ENCODE results near the gene LGR6. TPM values are rescaled to one million over a fixed set of nuclear protein-coding genes. Genes with fewer than 3 reads are reported as not detected.

Gene LGR6
- total and polyA plus RNA-seq, 2 donors (not counting 1 experiment from before 2014, with no cell fraction given), result 0.28 TPM; not detected in 1

- Histone ChIP-seq H3K36me3 (replicated peaks in 1 of 2; ENCODE audit: control extremely low read depth in 1 of 2, control insufficient read depth in 1 of 2, extremely low read depth in 1 of 2, insufficient read depth in 2 of 2, low read length in 1 of 2) (no peaks in the 10 kb centered on the region), H3K4me2 (replicated peaks; ENCODE audit: low read depth, low read length, poor library complexity, severe bottlenecking) (no peak overlapping the region), H3K27ac (ENCODE audit: low read length in 2 of 2) (no peak overlapping the region), H3K4me3 (ENCODE audit: control extremely low read depth in 1 of 5, extremely low read depth in 1 of 5, insufficient read depth in 1 of 5, low read depth in 2 of 5, low read length in 4 of 5) (no peak overlapping the region), H3K9me3 (ENCODE audit: control extremely low read depth in 1 of 3, control insufficient read depth in 2 of 3, insufficient read depth in 1 of 3, low read length in 2 of 3) (no peaks in the 10 kb centered on the region), H3K9ac (ENCODE audit: low read length) (no peak overlapping the region), H3K27me3 (replicated peaks in 1 of 4; ENCODE audit: control extremely low read depth in 1 of 4, control insufficient read depth in 3 of 4, insufficient read depth in 4 of 4, low read length in 3 of 4) (peaks cover 0 to 26% (median 4%) of the 10 kb centered on the region in 4 experiments), H4K20me1 (ENCODE audit: control insufficient read depth, insufficient read depth, low read length, poor library complexity, severe bottlenecking) (no peaks in the 10 kb centered on the region), H3K79me2 (ENCODE audit: control insufficient read depth, insufficient read depth, low read length) (no peaks in the 10 kb centered on the region), H2AFZ (ENCODE audit: insufficient read depth, low read depth, low read length, poor library complexity, severe bottlenecking) (no peak overlapping the region), H3K4me1 (ENCODE audit: control insufficient read depth in 2 of 2, insufficient read depth in 2 of 2, low read length in 2 of 2) (peaks cover 6 to 13% of the 10 kb centered on the region in 2 donors)
- CTCF ChIA-PET, result interaction anchor here (0.5 to 2.0 kb wide), 3 partner anchors 10 to 520 kb away, joined by 3 to 9 read pairs (median 4); no protein-coding TSS in a partner anchor
- 6% methylated on average over 8 of the region's 16 CpGs for WGBS (ENCODE audit: insufficient coverage)
- Mint-ChIP-seq H3K4me1 (peaks cover 20% of the 10 kb centered on the region), H3K27ac (no peak overlapping the region), H3K9me3 (ENCODE audit: insufficient read depth) (no peaks in the 10 kb centered on the region), H3K27me3 (peaks cover 50% of the 10 kb centered on the region), H3K4me3 (no peak overlapping the region)
- POLR2A ChIA-PET, result no interaction called here
- intact Hi-C loops (cut with micrococcal nuclease), result no loop called here
- TF ChIP-seq CTCF (IDR thresholded peaks at IDR 0.05) (no peak), EZH2 (IDR thresholded peaks at IDR 0.05; ENCODE audit: borderline replicate concordance, insufficient read depth, low read depth, low read length, poor library complexity, severe bottlenecking) (no peak)
- ATAC-seq (ENCODE audit: low read depth) (no peak), DNase-seq (no peak)
These were observed 5.7 kb downstream of the LGR6 start for GRCh38 chr1:202199040-202199889.

- 93% methylated on average over 4 of the region's 4 CpGs for WGBS (ENCODE audit: insufficient coverage)
- Mint-ChIP-seq H3K4me3 (no peak overlapping the region), H3K27me3 (peaks cover 42% of the 10 kb centered on the region), H3K27ac (no peak overlapping the region), H3K9me3 (ENCODE audit: insufficient read depth) (no peaks in the 10 kb centered on the region), H3K4me1 (peaks cover 11% of the 10 kb centered on the region)
- Histone ChIP-seq H3K79me2 (ENCODE audit: control insufficient read depth, insufficient read depth, low read length) (no peaks in the 10 kb centered on the region), H3K4me1 (ENCODE audit: control insufficient read depth in 2 of 2, insufficient read depth in 2 of 2, low read length in 2 of 2) (peaks cover 5 to 7% of the 10 kb centered on the region in 2 donors), H3K9me3 (ENCODE audit: control extremely low read depth in 1 of 3, control insufficient read depth in 2 of 3, insufficient read depth in 1 of 3, low read length in 2 of 3) (no peaks in the 10 kb centered on the region), H4K20me1 (ENCODE audit: control insufficient read depth, insufficient read depth, low read length, poor library complexity, severe bottlenecking) (no peaks in the 10 kb centered on the region), H3K9ac (ENCODE audit: low read length) (no peak overlapping the region), H3K4me2 (replicated peaks; ENCODE audit: low read depth, low read length, poor library complexity, severe bottlenecking) (no peak overlapping the region), H3K36me3 (replicated peaks in 1 of 2; ENCODE audit: control extremely low read depth in 1 of 2, control insufficient read depth in 1 of 2, extremely low read depth in 1 of 2, insufficient read depth in 2 of 2, low read length in 1 of 2) (no peaks in the 10 kb centered on the region), H3K27me3 (replicated peaks in 1 of 4; ENCODE audit: control extremely low read depth in 1 of 4, control insufficient read depth in 3 of 4, insufficient read depth in 4 of 4, low read length in 3 of 4) (peaks cover 0 to 20% (median 3%) of the 10 kb centered on the region in 4 experiments), H3K27ac (ENCODE audit: low read length in 2 of 2) (no peak overlapping the region), H2AFZ (ENCODE audit: insufficient read depth, low read depth, low read length, poor library complexity, severe bottlenecking) (no peak overlapping the region), H3K4me3 (ENCODE audit: control extremely low read depth in 1 of 5, extremely low read depth in 1 of 5, insufficient read depth in 1 of 5, low read depth in 2 of 5, low read length in 4 of 5) (no peak overlapping the region)
- ChIA-PET POLR2A (no interaction called here), CTCF (interaction anchor here (1.6 to 2.0 kb wide), 2 partner anchors 10 to 116 kb away, joined by 4 to 9 read pairs; no protein-coding TSS in a partner anchor)
- no peak for ATAC-seq (ENCODE audit: low read depth)
- TF ChIP-seq CTCF (IDR thresholded peaks at IDR 0.05) (no peak), EZH2 (IDR thresholded peaks at IDR 0.05; ENCODE audit: borderline replicate concordance, insufficient read depth, low read depth, low read length, poor library complexity, severe bottlenecking) (no peak)
- no peak for DNase-seq
- intact Hi-C loops (cut with micrococcal nuclease), result no loop called here
These were observed 6.5 kb downstream of the LGR6 start for GRCh38 chr1:202200112-202200548.
